K562 (cell line): ENCODE data around the gene WDHD1. TPM values are rescaled to one million over a fixed set of nuclear protein-coding genes. Genes with fewer than 3 reads are reported as not detected.

Experiments used
- ATF2 ChIP-seq: sonication (generic); formaldehyde crosslinking; IDR thresholded peaks from 2 replicates; pipeline ENCODE4 v1.8.1; 2022; ENCODE audit warnings: missing genetic modification reagents
- BDP1 ChIP-seq: IDR thresholded peaks from 3 replicates; pipeline ENCODE4 v1.6.1; 2011; ENCODE audit not compliant: insufficient read length, insufficient read depth
- BRCA1 ChIP-seq, 2 experiments: fragments of 450-650 bp in 1 of 2; sonication (generic) in 1 of 2; formaldehyde crosslinking in 1 of 2; IDR thresholded peaks; 2 replicates each; pipeline versions ENCODE4 v1.5.0 to v1.6.1; 2017 to 2020; ENCODE audit warnings: mild to moderate bottlenecking in 1 of 2, missing genetic modification reagents in 1 of 2
- ERF ChIP-seq: fragments of 450-650 bp; formaldehyde crosslinking; IDR thresholded peaks from 2 replicates; pipeline ENCODE4 v1.4.0; 2020; ENCODE audit warnings: mild to moderate bottlenecking, mixed read lengths
- FOXJ3 ChIP-seq: sonication (generic); formaldehyde crosslinking; IDR thresholded peaks from 2 replicates; pipeline ENCODE4 v1.4.0; 2020; ENCODE audit warnings: mild to moderate bottlenecking, missing genetic modification reagents
- FOXK1 ChIP-seq: sonication (generic); formaldehyde crosslinking; IDR thresholded peaks from 2 replicates; pipeline ENCODE4 v1.8.0; 2022; ENCODE audit warnings: missing genetic modification reagents, mild to moderate bottlenecking, borderline replicate concordance
- JUND ChIP-seq, 2 experiments: IDR thresholded peaks; 2 replicates in 1 of 2; 3 replicates in 1 of 2; pipeline ENCODE4 v1.6.1; 2011; ENCODE audit warnings: borderline replicate concordance in 2 of 2, low read depth in 2 of 2, low read length in 2 of 2, improper control_type of control experiment in 1 of 2, missing biosample characterization in 1 of 2, missing genetic modification characterization in 1 of 2, missing genetic modification reagents in 1 of 2
- KAT2B ChIP-seq: IDR thresholded peaks from one replicate; pipeline ENCODE4 v1.6.1; 2012; ENCODE audit warnings: low read depth, mild to moderate bottlenecking, control low read depth, inconsistent platforms, low read length, moderate library complexity
- KAT8 ChIP-seq: fragments of 450-650 bp; IDR thresholded peaks from 2 replicates; pipeline ENCODE4 v1.6.1; 2016; ENCODE audit warnings: low read depth, mild to moderate bottlenecking
- L3MBTL2 ChIP-seq: fragments of 450-650 bp; IDR thresholded peaks from 2 replicates; pipeline ENCODE4 v1.6.1; 2016; ENCODE audit warnings: mild to moderate bottlenecking, moderate library complexity
- MCM2 ChIP-seq: fragments of 450-650 bp; IDR thresholded peaks from 2 replicates; pipeline ENCODE4 v1.6.1; 2017; ENCODE audit warnings: low read depth, mild to moderate bottlenecking
- PHF8 ChIP-seq: fragments of 200-600 bp; sonication (generic); IDR thresholded peaks from 2 replicates; pipeline ENCODE4 v1.6.1; 2012; ENCODE audit warnings: mixed run types, mild to moderate bottlenecking, inconsistent platforms, low read length, moderate library complexity, borderline replicate concordance
- POLR2A ChIP-seq: fragments of 450-650 bp; conservative IDR thresholded peaks from 2 replicates; pipeline ENCODE4 v1.6.1; 2016
- SNAPC5 ChIP-seq: fragments of 250-450 bp; sonication (Bioruptor Pico); IDR thresholded peaks from 2 replicates; pipeline ENCODE4 v1.8.0; 2021; ENCODE audit warnings: moderate library complexity, mild to moderate bottlenecking, inconsistent platforms
- SNRNP70 ChIP-seq: fragments of 200-400 bp; formaldehyde crosslinking; optimal IDR thresholded peaks from 2 replicates; pipeline ENCODE3; 2017; ENCODE audit warnings: low read depth, low read length
- ZBTB8A ChIP-seq: fragments of 450-650 bp; IDR thresholded peaks from 2 replicates; pipeline ENCODE4 v1.6.1; 2018; ENCODE audit warnings: mild to moderate bottlenecking, moderate library complexity; ENCODE audit not compliant: partially characterized antibody
- ZFPM2 ChIP-seq: fragments of 250-450 bp; sonication (Bioruptor Pico); IDR thresholded peaks from 2 replicates; pipeline ENCODE4 v1.5.1; 2022; ENCODE audit warnings: mild to moderate bottlenecking
- ZFX ChIP-seq: sonication (generic); formaldehyde crosslinking; IDR thresholded peaks from 2 replicates; pipeline ENCODE4 v1.8.0; 2022; ENCODE audit warnings: mild to moderate bottlenecking, missing genetic modification reagents, moderate library complexity
- ZNF518B ChIP-seq: fragments of 250-450 bp; sonication (Bioruptor Pico); IDR thresholded peaks from 2 replicates; pipeline ENCODE4 v1.5.0; 2021; ENCODE audit warnings: mild to moderate bottlenecking, moderate library complexity
- ZNF583 ChIP-seq: fragments of 250-450 bp; sonication (Bioruptor Pico); IDR thresholded peaks from 2 replicates; pipeline ENCODE4 v1.4.0; 2020
- ZNF592 ChIP-seq: fragments of 450-650 bp; IDR thresholded peaks from 2 replicates; pipeline ENCODE4 v1.6.1; 2017; ENCODE audit warnings: antibody characterized with exemption, mild to moderate bottlenecking
- polyA plus RNA-seq, 8 experiments: library from polyadenylated mRNA; depleted of rRNA in 4 of 8; stranded (reverse) in 5 of 8; unstranded in 3 of 8; fragments of >200 nt; fragmentation: Nextera tagmentation in 2 of 8; fragmentation: Illumina TruSeq in 1 of 8; extraction: Ambion mirVana in 2 of 8; extraction: Trizol in 1 of 8; gene quantifications; 2 replicates each; pipeline versions ENCODE4 v1.2.1 to v1.2.3, GENCODE V29; 2011 to 2014; ENCODE audit warnings: inconsistent platforms in 1 of 8, missing spikeins in 1 of 8
- total RNA-seq, 7 experiments: library from RNA; depleted of rRNA in 6 of 7; stranded (reverse); fragments of >200 nt in 6 of 7; fragmentation: Illumina TruSeq in 2 of 7; extraction: Trizol in 2 of 7; gene quantifications; 2 replicates each; pipeline versions ENCODE4 v1.2.1 to v1.2.3, GENCODE V29; 2011 to 2021; ENCODE audit warnings: low replicate concordance in 1 of 7

The WDHD1 gene
- total and polyA plus RNA-seq, 9 of the 15 experiments (the other 6 are each of a cell fraction or from before 2014, with no cell fraction given): 11.7 to 39.1 (median 30.0) TPM

- no peak for TF ChIP-seq ATF2 (CRISPR knock-in tag)
- peak; percentile 73; the same call in 1 of the 2 replicates for TF ChIP-seq ZNF592
- TF ChIP-seq BRCA1 (IDR thresholded peaks at IDR 0.05): no peak
- TF ChIP-seq BRCA1 (CRISPR knock-in tag; IDR thresholded peaks at IDR 0.05): no peak
- TF ChIP-seq ZNF583 (CRISPR knock-in tag): no peak
- no peak for TF ChIP-seq ZBTB8A
- no peak for TF ChIP-seq MCM2
- TF ChIP-seq POLR2A: no peak
- TF ChIP-seq KAT8: no peak
- 0 out of 2 replicates have a peak, but pooled peaks have one; percentile 90 for TF ChIP-seq ZFX (CRISPR knock-in tag)
- no peak for TF ChIP-seq ZNF518B (CRISPR knock-in tag)
- TF ChIP-seq FOXJ3 (CRISPR knock-in tag): no peak
- no peak for TF ChIP-seq SNRNP70
- TF ChIP-seq SNAPC5 (CRISPR knock-in tag): no peak
- peak; percentile 56 for TF ChIP-seq PHF8
- no peak for TF ChIP-seq KAT2B
- no peak for TF ChIP-seq ERF (CRISPR knock-in tag)
- no peak for TF ChIP-seq JUND (IDR thresholded peaks at IDR 0.05; ENCODE audit: borderline replicate concordance, low read depth, low read length)
- 0 out of 3 replicates have a peak, but pooled peaks have one; percentile 4 for TF ChIP-seq JUND (tag; IDR thresholded peaks at IDR 0.05; ENCODE audit: borderline replicate concordance, low read depth, low read length)
- TF ChIP-seq ZFPM2: no peak
- peak; percentile 73; the same call in 1 of the 2 replicates for TF ChIP-seq L3MBTL2
- no peak for TF ChIP-seq BDP1
- no peak for TF ChIP-seq FOXK1 (CRISPR knock-in tag)
Observed at GRCh38 chr14:55051165-55051422, 24.2 kb upstream of the WDHD1 start (continued).
